GM12873 (cell line): ENCODE results near the gene GJE1.

Source experiments
- CTCF ChIP-seq: IDR thresholded peaks from 2 replicates; pipeline ENCODE4 v1.5.1; 2012; ENCODE audit warnings: low read depth, mild to moderate bottlenecking, moderate library complexity, low read length, control low read depth; ENCODE audit not compliant: insufficient read depth; ENCODE audit errors: missing control alignments

GJE1 gene

GRCh38 chr6:142173980-142174379, 41.3 kb downstream of the GJE1 start:
- no peak for TF ChIP-seq CTCF

GRCh38 chr6:142174703-142175102, 42.0 kb downstream of the GJE1 start:
- no peak for TF ChIP-seq CTCF

- no peak for TF ChIP-seq CTCF
These were observed 45.4 kb downstream of the GJE1 start for GRCh38 chr6:142178129-142178528.

- no peak for TF ChIP-seq CTCF
These were observed 49.3 kb downstream of the GJE1 start for GRCh38 chr6:142182004-142182403.

GRCh38 chr6:142183351-142183750, 50.6 kb downstream of the GJE1 start:
- no peak for TF ChIP-seq CTCF

GRCh38 chr6:142184307-142184706, 51.6 kb downstream of the GJE1 start:
- TF ChIP-seq CTCF, result no peak
